PC-9 (cell line): ENCODE results near the gene NUP107. TPM values are rescaled to one million over a fixed set of nuclear protein-coding genes. Genes with fewer than 3 reads are reported as not detected.

Experiments
- BruUV-seq: library from RNA; stranded (reverse); fragments of 400-500 nt; replicated peaks from 2 replicates; lab custom pipeline; 2021; lab: Mats Ljungman, UMichigan
- CTCF ChIA-PET: fragments of 300-600 bp; sonication (Branson Sonifier 250); formaldehyde crosslinking; loops from one replicate; lab custom pipeline; 2022; ENCODE audit warnings: antibody characterized with exemption; lab: Charles Lee
- POLR2A ChIA-PET: fragments of 300-600 bp; sonication (Branson Sonifier 250); formaldehyde crosslinking; loops from one replicate; lab custom pipeline; 2022; ENCODE audit warnings: antibody characterized with exemption; ENCODE audit not compliant: unreplicated experiment; lab: Charles Lee
- DNase-seq, 2 experiments: peaks; one replicate each; pipeline versions ENCODE4 v3.0.0 to v3.0.0-alpha.2; 2015 to 2022; ENCODE audit warnings: mixed read lengths in 1 of 2
- H2AFZ ChIP-seq: fragments of 200-600 bp; sonication (generic); 2 replicates; pipeline ENCODE4 v1.8.1; 2017; ENCODE audit warnings: antibody characterized with exemption
- H3F3A ChIP-seq: fragments of 200-600 bp; sonication (generic); 2 replicates; pipeline ENCODE4 v1.8.1; 2017; ENCODE audit warnings: antibody characterized with exemption, mild to moderate bottlenecking, low read depth; ENCODE audit not compliant: insufficient read depth
- H3K27ac ChIP-seq: fragments of 200-600 bp; sonication (generic); 2 replicates; pipeline ENCODE4 v1.6.1; 2016; ENCODE audit warnings: mixed run types
- H3K27me3 ChIP-seq: fragments of 200-600 bp; sonication (generic); 2 replicates; pipeline ENCODE4 v1.6.1; 2016; ENCODE audit warnings: low read depth, mixed run types; ENCODE audit not compliant: insufficient read depth
- H3K36me3 ChIP-seq: fragments of 200-600 bp; sonication (generic); 2 replicates; pipeline ENCODE4 v1.6.1; 2016; ENCODE audit warnings: low read depth, mixed run types
- H3K4me1 ChIP-seq: fragments of 200-600 bp; sonication (generic); replicated peaks from 2 replicates; pipeline ENCODE4 v1.6.1; 2016; ENCODE audit warnings: mixed run types; ENCODE audit not compliant: insufficient read depth
- H3K4me2 ChIP-seq: fragments of 200-600 bp; sonication (generic); 2 replicates; pipeline ENCODE4 v1.6.1; 2017; ENCODE audit warnings: mixed run types
- H3K4me3 ChIP-seq: fragments of 200-600 bp; sonication (generic); 2 replicates; pipeline ENCODE4 v1.6.1; 2016; ENCODE audit warnings: mixed run types
- H3K79me2 ChIP-seq: fragments of 200-600 bp; sonication (generic); 2 replicates; pipeline ENCODE4 v1.6.1; 2017; ENCODE audit warnings: low read depth, mixed run types
- H3K9me2 ChIP-seq: fragments of 200-600 bp; sonication (generic); 2 replicates; pipeline ENCODE4 v1.8.1; 2017; ENCODE audit warnings: mild to moderate bottlenecking; ENCODE audit not compliant: insufficient read depth
- H3K9me3 ChIP-seq: fragments of 200-600 bp; sonication (generic); 2 replicates; pipeline ENCODE4 v1.8.1; 2016; ENCODE audit warnings: low read depth; ENCODE audit not compliant: insufficient read depth
- H4K20me1 ChIP-seq: fragments of 200-600 bp; sonication (generic); 2 replicates; pipeline ENCODE4 v1.8.1; 2017; ENCODE audit not compliant: insufficient read depth
- EZH2 ChIP-seq: fragments of 200-600 bp; sonication (generic); IDR thresholded peaks from 2 replicates; pipeline ENCODE4 v1.8.0; 2017; ENCODE audit warnings: antibody characterized with exemption, low read depth
- intact Hi-C: fragments of 100-400 bp; cut with micrococcal nuclease; formaldehyde crosslinking; loops from one replicate; pipeline ENCODE4 v1.10.0; 2022; ENCODE audit not compliant: unreplicated experiment
- total RNA-seq: library from RNA; stranded (reverse); gene quantifications from 2 replicates; pipeline ENCODE4 v1.2.3, GENCODE V29; 2021
- TF ChIP-seq, protein P1 (sequence below): fragments of 200-600 bp; sonication (generic); conservative IDR thresholded peaks from 2 replicates; pipeline ENCODE4 v1.6.1; 2017; ENCODE audit warnings: mixed run types, antibody characterized with exemption, mild to moderate bottlenecking, moderate library complexity

Gene NUP107
- total RNA-seq, 1 experiment from 2014 or later, result 84.9 TPM

DNA sequence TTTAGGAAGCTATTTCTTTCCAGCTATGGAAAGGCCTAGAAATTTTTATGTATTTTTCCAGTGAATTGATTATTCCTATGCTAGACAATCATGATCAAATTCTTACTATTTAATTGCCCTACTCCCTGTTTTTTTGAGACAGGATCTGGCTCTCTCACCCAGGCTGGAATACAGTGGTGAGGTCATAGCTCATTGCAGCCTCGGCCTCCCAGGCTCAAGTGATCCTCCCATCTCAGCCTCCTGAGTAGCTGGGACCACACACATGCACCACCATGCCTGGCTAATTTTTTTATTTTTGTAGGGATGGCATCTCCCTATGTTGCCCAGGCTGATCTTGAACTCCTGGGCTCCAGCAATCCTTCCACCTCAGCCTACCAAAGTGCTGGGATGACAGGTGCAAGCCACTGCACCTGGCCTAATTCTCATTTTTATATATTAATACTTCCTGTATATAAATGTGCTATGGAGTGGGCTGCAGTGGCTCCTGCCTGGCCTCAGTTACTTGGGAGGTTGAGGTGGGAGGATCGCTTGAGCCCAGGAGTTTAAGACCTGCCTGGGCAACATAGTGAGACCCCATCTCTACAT lies 105.2 kb downstream of the NUP107 start:
- no peak overlapping the region for H3K4me2 ChIP-seq
- BruUV-seq, result no TSS peak
- POLR2A ChIA-PET, result no interaction called here
- no peak for TF ChIP-seq EZH2
- TF ChIP-seq, protein P1, sequence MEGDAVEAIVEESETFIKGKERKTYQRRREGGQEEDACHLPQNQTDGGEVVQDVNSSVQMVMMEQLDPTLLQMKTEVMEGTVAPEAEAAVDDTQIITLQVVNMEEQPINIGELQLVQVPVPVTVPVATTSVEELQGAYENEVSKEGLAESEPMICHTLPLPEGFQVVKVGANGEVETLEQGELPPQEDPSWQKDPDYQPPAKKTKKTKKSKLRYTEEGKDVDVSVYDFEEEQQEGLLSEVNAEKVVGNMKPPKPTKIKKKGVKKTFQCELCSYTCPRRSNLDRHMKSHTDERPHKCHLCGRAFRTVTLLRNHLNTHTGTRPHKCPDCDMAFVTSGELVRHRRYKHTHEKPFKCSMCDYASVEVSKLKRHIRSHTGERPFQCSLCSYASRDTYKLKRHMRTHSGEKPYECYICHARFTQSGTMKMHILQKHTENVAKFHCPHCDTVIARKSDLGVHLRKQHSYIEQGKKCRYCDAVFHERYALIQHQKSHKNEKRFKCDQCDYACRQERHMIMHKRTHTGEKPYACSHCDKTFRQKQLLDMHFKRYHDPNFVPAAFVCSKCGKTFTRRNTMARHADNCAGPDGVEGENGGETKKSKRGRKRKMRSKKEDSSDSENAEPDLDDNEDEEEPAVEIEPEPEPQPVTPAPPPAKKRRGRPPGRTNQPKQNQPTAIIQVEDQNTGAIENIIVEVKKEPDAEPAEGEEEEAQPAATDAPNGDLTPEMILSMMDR, result no peak
- no peaks in the 10 kb centered on the region for H3K79me2 ChIP-seq
- no peak for DNase-seq
- peaks cover 11% of the 10 kb centered on the region for H3K4me1 ChIP-seq
- no peaks in the 10 kb centered on the region for H3K36me3 ChIP-seq
- no peak overlapping the region for H2AFZ ChIP-seq
- intact Hi-C loops, result no loop called here
- no peaks in the 10 kb centered on the region for H3K27me3 ChIP-seq
- CTCF ChIA-PET, result interaction anchor here (0.6 kb wide), 1 partner anchor 363 kb away, joined by 3 read pairs; no protein-coding TSS in a partner anchor
- no peaks in the 10 kb centered on the region for H3K9me2 ChIP-seq
- no peak overlapping the region for H3K4me3 ChIP-seq
- H4K20me1 ChIP-seq, result no peaks in the 10 kb centered on the region
- no peaks in the 10 kb centered on the region for H3K9me3 ChIP-seq
- no peak overlapping the region for H3K27ac ChIP-seq
- peaks cover 6% of the 10 kb centered on the region; the same call in 1 of the 2 replicates for H3F3A ChIP-seq

DNA sequence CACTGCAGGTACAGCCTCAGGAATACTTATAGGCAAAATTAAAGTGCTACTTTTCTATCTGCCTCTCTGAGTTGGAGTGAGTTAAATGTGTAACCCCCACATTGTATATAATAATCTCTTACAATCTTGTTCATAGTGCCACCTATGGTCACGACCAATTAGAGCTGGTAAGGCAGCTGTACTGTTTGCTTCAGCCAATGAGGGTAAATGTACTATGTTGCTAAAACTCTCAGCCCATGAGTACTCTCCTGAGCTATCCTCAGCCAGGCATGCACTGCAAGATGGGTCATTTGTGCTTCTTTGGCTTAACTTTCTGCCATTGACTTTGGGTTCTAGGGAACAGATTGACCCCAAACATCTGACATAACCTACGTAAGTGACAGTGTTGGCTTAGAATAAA lies 106.2 kb downstream of the NUP107 start:
- H3K9me2 ChIP-seq, result no peaks in the 10 kb centered on the region
- H3K4me1 ChIP-seq, result 0 out of 2 replicates have a peak, but pooled peaks cover 5% of the 10 kb centered on the region
- no peak for TF ChIP-seq EZH2
- TF ChIP-seq, protein P1, result no peak
- H3K27ac ChIP-seq, result no peak overlapping the region
- no peak for DNase-seq
- intact Hi-C loops, result no loop called here
- no peaks in the 10 kb centered on the region for H3K36me3 ChIP-seq
- ChIA-PET POLR2A (interaction anchor here (0.6 kb wide), 1 partner anchor 41 kb away, joined by 5 read pairs; no protein-coding TSS in a partner anchor), CTCF (no interaction called here)
- no peaks in the 10 kb centered on the region for H3K9me3 ChIP-seq
- no peak overlapping the region for H3K4me2 ChIP-seq
- no peak overlapping the region for H2AFZ ChIP-seq
- no peak overlapping the region for H3K4me3 ChIP-seq
- no peaks in the 10 kb centered on the region for H3K27me3 ChIP-seq
- no peaks in the 10 kb centered on the region for H4K20me1 ChIP-seq
- BruUV-seq, result no TSS peak
- H3K79me2 ChIP-seq, result no peaks in the 10 kb centered on the region
- H3F3A ChIP-seq, result no peaks in the 10 kb centered on the region

- ChIA-PET POLR2A (no interaction called here), CTCF (no interaction called here)
- no peak overlapping the region for H3K4me2 ChIP-seq
These were observed 106.7 kb downstream of the NUP107 start for GRCh38 chr12:68793436-68793835.

More at GRCh38 chr12:68793436-68793835, 106.7 kb downstream of the NUP107 start:
- DNase-seq, result no peak
- Histone ChIP-seq H3K27me3 (no peaks in the 10 kb centered on the region), H3K9me3 (no peaks in the 10 kb centered on the region), H4K20me1 (no peaks in the 10 kb centered on the region), H3K4me3 (no peak overlapping the region), H3K79me2 (no peaks in the 10 kb centered on the region), H3K27ac (no peak overlapping the region), H3K9me2 (no peaks in the 10 kb centered on the region), H2AFZ (no peak overlapping the region), H3K36me3 (no peaks in the 10 kb centered on the region), H3F3A (no peaks in the 10 kb centered on the region), H3K4me1 (0 out of 2 replicates have a peak, but pooled peaks cover 5% of the 10 kb centered on the region)
- TF ChIP-seq, protein P1, result no peak
- no peak for TF ChIP-seq EZH2
- intact Hi-C loops, result no loop called here
- BruUV-seq, result no TSS peak
